Keratinocyte (primary cell): ENCODE results near the gene RASGRP3.

Experiments
- EZH2 ChIP-seq: IDR thresholded peaks from one replicate; pipeline ENCODE4 v1.6.1; 2012; ENCODE audit warnings: inconsistent platforms, mild to moderate bottlenecking, low read length, moderate library complexity
- TF ChIP-seq, protein P1 (sequence below), 3 experiments: IDR thresholded peaks in 1 of 3; conservative IDR thresholded peaks in 1 of 3; optimal IDR thresholded peaks in 1 of 3; 2 replicates in 2 of 3; 3 replicates in 1 of 3; pipeline versions ENCODE3 to v1.5.1; 2011; ENCODE audit warnings: low read length in 3 of 3, mild to moderate bottlenecking in 3 of 3, moderate library complexity in 2 of 3, control low read depth in 1 of 3, inconsistent platforms in 1 of 3; ENCODE audit not compliant: insufficient read depth in 2 of 3; ENCODE audit errors: extremely low read depth in 1 of 3

DNA sequence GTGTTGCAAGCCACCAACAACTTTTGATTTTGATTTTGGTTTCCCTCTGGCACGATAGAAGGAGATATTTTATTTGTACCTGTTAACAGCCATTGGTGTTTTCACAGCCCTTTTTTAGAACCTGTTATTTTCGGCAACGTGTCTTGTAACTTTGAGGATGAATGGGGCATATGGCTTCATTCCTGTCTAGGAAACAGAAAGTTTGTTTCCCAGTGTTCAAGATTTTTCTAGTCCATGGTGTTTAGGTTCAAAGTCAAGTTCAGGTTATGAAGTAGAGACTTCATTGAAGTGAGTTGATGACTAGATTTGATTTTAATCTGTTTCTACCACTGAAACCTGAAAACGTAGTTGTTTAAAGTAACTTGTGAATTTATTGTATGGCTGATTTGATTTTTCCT is 343 bp downstream of the RASGRP3 start:
- TF ChIP-seq, protein P1, sequence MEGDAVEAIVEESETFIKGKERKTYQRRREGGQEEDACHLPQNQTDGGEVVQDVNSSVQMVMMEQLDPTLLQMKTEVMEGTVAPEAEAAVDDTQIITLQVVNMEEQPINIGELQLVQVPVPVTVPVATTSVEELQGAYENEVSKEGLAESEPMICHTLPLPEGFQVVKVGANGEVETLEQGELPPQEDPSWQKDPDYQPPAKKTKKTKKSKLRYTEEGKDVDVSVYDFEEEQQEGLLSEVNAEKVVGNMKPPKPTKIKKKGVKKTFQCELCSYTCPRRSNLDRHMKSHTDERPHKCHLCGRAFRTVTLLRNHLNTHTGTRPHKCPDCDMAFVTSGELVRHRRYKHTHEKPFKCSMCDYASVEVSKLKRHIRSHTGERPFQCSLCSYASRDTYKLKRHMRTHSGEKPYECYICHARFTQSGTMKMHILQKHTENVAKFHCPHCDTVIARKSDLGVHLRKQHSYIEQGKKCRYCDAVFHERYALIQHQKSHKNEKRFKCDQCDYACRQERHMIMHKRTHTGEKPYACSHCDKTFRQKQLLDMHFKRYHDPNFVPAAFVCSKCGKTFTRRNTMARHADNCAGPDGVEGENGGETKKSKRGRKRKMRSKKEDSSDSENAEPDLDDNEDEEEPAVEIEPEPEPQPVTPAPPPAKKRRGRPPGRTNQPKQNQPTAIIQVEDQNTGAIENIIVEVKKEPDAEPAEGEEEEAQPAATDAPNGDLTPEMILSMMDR (optimal IDR thresholded peaks at IDR 0.05 in 1 of 3, IDR thresholded peaks at IDR 0.05 in 1 of 3, conservative IDR thresholded peaks at IDR 0.05 in 1 of 3; ENCODE audit: extremely low read depth in 1 of 3, insufficient read depth in 2 of 3, low read length in 3 of 3), result no peak
- TF ChIP-seq EZH2, result no peak
